ENCODE results near the gene ATP10A.

Gene ATP10A

DNA sequence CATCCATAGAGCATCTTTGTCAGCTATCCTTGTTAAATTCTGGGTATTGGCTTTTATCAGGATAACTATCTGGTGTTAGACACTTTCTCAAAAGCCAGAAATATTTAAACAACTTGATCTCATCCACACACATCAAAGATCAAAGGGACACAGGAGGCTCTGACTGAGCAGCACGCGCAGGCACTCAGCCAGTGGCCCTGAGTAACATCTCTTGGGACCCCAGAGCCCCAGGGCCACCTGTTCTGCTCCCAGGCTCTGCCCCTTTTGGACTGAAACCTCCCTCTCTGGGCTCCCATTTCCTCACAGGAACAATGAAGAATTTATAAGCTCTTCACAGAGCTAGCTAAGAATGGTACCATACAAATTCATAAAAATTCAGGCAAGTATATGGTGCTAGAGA, 16.1 kb downstream of the ATP10A start:
- DNase-seq (no peak), ATAC-seq (replicated peaks) (no peak)
- Mint-ChIP-seq H3K36me3 (ENCODE audit: insufficient read depth) (no peaks in the 10 kb centered on the region), H3K27me3 (no peaks in the 10 kb centered on the region), H3K4me3 (peak overlapping the region in 1 of 2 donors; percentile 56), H3K9me3 (no peaks in the 10 kb centered on the region), H3K27ac (peak overlapping the region; percentile 44 to 90), H3K4me1 (ENCODE audit: low read depth in 2 of 2) (peaks cover 44 to 49% of the 10 kb centered on the region in 2 donors)

DNA sequence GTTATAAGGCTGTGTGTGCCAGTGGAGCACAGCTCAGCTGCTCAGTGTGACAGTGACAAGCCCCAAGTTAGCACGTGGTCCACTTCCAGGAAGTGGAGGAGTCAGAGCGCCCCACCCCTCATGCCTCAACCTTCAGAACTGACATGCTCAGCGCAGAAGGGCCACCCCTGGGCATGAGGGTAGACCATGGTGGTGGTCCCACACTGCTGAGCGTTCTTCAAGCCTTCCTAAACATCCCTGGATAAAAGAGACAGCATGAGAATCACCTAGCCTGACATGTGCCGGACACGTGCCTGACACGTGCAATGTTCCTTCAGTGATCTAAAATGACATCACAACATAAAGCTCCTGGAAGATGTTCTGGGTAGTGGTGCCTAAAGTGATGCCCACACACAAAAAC, 16.8 kb downstream of the ATP10A start:
- peak; percentile 72 for ATAC-seq (replicated peaks)
- Mint-ChIP-seq H3K27ac (peak overlapping the region; percentile 72 to 90), H3K36me3 (ENCODE audit: insufficient read depth) (no peaks in the 10 kb centered on the region), H3K9me3 (no peaks in the 10 kb centered on the region), H3K27me3 (no peaks in the 10 kb centered on the region), H3K4me1 (ENCODE audit: low read depth in 2 of 2) (peaks cover 41 to 44% of the 10 kb centered on the region in 2 donors), H3K4me3 (peak overlapping the region; percentile 55 to 56)
- peak; percentile 24 to 42 (median 24) for DNase-seq

DNA sequence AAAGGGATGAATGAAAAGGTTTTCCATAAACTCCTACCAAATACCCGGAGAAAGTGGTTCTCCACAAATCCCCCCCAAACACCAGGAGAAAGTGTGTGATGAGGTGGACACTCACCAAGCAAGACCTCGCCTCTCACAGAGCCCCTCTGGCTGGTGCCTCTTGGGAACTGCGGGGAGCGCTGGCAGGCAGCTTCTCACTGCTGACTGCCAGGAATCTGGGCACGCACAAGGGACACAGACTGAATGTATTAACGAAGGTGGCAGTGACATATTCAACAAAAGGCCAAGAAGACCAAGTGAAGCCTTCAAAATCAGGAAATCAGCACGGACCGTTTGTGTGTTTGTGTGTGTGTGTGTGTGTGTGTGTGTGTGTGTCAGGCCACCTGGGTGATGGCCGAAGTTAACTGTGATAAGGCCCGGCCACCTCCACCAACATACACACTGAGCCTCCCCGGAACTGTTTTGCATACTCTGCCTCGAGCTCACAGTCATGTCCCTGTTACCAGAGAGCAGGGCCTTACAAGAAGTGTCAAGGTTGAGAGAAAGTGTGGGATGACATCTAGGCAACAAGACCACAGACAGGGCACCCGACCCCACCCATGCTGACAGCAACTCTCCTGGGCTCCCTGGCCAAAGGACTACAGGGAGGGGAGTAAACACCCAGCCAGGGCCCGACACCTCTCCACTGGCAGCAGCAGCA, 18.0 kb downstream of the ATP10A start:
- Mint-ChIP-seq H3K36me3 (ENCODE audit: insufficient read depth) (no peaks in the 10 kb centered on the region), H3K27me3 (no peaks in the 10 kb centered on the region), H3K4me1 (ENCODE audit: low read depth in 2 of 2) (peaks cover 35 to 37% of the 10 kb centered on the region in 2 donors)

DNA sequence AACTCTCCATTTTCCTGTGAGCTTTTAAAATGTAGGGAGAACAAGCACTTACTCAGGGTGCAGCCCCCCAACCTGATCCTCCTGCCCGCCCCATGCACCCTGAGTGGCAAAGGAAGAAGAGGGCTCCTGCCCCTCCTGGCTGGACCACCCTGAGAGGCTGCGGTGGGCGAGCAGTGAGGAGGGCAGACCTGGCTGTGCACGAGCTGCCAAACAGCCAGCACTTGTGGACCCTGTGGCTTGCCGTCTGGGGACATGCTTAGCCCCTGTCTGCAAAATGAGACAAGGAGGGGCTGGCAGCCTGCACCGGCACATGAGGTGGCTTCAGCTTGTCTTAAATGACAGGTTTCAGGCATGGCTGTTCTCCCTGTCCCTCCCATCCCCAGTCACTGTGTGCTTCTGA, 18.6 kb downstream of the ATP10A start:
- no peak for ATAC-seq (replicated peaks)
- Mint-ChIP-seq H3K27me3 (no peaks in the 10 kb centered on the region), H3K36me3 (ENCODE audit: insufficient read depth) (no peaks in the 10 kb centered on the region), H3K27ac (no peak overlapping the region), H3K4me3 (no peak overlapping the region), H3K4me1 (ENCODE audit: low read depth in 2 of 2) (peaks cover 31 to 33% of the 10 kb centered on the region in 2 donors), H3K9me3 (no peaks in the 10 kb centered on the region)
- no peak for DNase-seq

More for the DNA sequence above, 18.0 kb downstream of the ATP10A start:
- peak overlapping the region in 1 of 2 donors; percentile 55 for H3K4me3 Mint-ChIP-seq
- no peaks in the 10 kb centered on the region for H3K9me3 Mint-ChIP-seq
- ATAC-seq (replicated peaks) (no peak), DNase-seq (no peak)
- peak overlapping the region in 1 of 2 donors; percentile 90 for H3K27ac Mint-ChIP-seq

DNA sequence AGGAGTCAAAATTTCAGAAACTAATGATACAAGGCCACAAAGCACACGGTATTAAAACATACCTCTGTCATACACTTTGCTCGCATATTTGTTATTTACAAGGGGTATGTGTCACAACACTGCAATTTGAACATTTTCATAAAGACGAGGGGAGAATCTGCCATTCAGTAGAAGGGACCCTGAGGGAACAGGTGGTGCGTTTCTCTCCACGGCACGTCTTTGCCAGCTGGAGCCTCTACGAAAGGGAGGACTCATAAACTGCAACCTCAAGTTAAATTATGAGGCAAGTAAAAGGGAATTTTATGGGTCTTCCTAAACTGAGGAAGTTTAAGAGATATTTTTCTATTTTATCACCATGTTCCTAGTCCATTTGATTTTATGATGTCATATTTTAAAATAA, 19.1 kb downstream of the ATP10A start:
- Mint-ChIP-seq H3K4me1 (ENCODE audit: low read depth in 2 of 2) (peaks cover 30 to 33% of the 10 kb centered on the region in 2 donors), H3K36me3 (ENCODE audit: insufficient read depth) (no peaks in the 10 kb centered on the region), H3K9me3 (no peaks in the 10 kb centered on the region), H3K27me3 (no peaks in the 10 kb centered on the region), H3K27ac (peak overlapping the region in 1 of 2 donors; percentile 41), H3K4me3 (no peak overlapping the region)
- no peak for ATAC-seq (replicated peaks)
- no peak for DNase-seq

DNA sequence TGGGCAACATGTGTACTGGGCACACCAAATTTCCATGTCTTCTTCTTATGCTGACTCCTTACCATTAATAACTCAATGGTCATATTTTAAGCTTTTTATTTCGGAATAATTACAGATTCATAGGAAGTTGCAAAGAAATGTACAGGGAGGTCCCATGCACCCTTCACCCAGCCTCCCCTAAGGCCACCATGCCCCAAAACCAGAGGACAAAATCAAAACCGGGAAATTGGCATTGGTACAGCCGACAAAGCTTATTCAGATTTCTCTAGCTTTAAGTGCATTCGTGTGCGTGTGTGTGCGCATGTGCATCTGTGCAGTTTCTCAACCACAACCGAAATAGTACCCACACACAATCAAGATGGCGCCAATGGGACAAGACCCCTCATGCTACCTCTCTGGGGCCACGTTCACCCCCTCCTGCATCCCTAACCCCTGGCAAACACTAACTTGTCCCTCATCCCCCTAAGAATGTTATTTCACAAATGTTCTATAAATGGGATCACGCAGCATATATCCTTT, 23.4 kb downstream of the ATP10A start:
- no peak for DNase-seq
- Mint-ChIP-seq H3K4me3 (no peak overlapping the region), H3K36me3 (ENCODE audit: insufficient read depth) (peaks cover 4% of the 10 kb centered on the region), H3K9me3 (peaks cover 0 to 3% of the 10 kb centered on the region in 2 donors), H3K27ac (no peak overlapping the region), H3K4me1 (ENCODE audit: low read depth in 2 of 2) (peaks cover 18 to 19% of the 10 kb centered on the region in 2 donors), H3K27me3 (no peaks in the 10 kb centered on the region)
- no peak for ATAC-seq (replicated peaks)

DNA sequence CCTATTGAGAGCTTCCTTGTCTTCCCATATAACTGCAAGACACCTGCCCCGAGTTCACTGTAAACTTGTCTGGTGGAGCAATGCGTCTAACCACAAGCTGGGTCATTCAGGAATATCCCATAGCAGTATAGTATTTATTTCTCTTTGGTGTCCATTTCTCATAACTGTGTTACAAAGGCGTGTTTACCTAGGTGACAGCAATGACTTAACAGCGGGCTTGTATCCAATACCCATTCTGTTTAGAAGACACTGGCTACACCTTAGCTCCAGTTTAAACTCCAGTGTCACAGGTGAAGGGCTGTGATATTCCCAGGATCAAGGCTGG, 24.3 kb downstream of the ATP10A start:
- Mint-ChIP-seq H3K27ac (no peak overlapping the region), H3K4me3 (no peak overlapping the region), H3K27me3 (no peaks in the 10 kb centered on the region), H3K4me1 (ENCODE audit: low read depth in 2 of 2) (peaks cover 17 to 18% of the 10 kb centered on the region in 2 donors), H3K36me3 (ENCODE audit: insufficient read depth) (peaks cover 4% of the 10 kb centered on the region), H3K9me3 (peaks cover 0 to 3% of the 10 kb centered on the region in 2 donors)
- DNase-seq (no peak), ATAC-seq (replicated peaks) (no peak)

DNA sequence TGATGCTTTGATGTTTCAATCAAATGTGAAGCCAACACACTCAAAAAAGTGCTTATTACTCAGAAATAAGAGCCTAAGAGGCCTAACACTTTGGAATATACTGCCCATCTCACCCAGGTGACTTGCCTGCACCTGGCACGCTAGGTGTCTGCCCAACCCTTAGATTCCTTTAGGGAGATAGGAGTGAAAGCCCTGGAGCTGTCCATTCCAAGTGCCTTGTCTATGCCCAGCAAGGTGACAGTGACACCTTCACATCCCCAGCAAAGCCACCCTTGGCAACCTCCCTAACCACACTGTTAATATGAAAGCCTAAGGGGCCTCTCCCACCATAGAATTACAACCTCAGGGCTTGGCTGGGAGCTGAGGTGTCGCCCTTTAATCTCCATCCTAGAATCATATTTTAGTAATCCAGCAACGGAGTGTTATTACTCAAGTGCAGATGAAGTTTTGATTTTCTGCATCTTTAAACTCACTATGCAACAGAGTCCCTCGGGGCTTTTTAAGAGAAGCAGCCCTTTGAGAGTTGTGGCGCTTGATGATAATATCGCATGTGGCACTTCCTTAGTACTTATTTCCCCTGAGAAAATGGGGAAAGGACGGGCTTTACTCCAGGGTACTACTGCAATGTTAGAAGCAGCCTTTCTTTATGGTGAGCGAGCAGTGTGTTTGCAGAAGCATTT, 24.8 kb downstream of the ATP10A start:
- no peaks in the 10 kb centered on the region for H3K27me3 Mint-ChIP-seq
- peaks cover 14% of the 10 kb centered on the region in 2 donors for H3K4me1 Mint-ChIP-seq (ENCODE audit: low read depth in 2 of 2)
- ATAC-seq (replicated peaks) (no peak), DNase-seq (no peak)
- H3K36me3 Mint-ChIP-seq (ENCODE audit: insufficient read depth): peaks cover 4% of the 10 kb centered on the region
- no peak overlapping the region for H3K27ac Mint-ChIP-seq
- peaks cover 0 to 3% of the 10 kb centered on the region in 2 donors for H3K9me3 Mint-ChIP-seq
- no peak overlapping the region for H3K4me3 Mint-ChIP-seq

DNA sequence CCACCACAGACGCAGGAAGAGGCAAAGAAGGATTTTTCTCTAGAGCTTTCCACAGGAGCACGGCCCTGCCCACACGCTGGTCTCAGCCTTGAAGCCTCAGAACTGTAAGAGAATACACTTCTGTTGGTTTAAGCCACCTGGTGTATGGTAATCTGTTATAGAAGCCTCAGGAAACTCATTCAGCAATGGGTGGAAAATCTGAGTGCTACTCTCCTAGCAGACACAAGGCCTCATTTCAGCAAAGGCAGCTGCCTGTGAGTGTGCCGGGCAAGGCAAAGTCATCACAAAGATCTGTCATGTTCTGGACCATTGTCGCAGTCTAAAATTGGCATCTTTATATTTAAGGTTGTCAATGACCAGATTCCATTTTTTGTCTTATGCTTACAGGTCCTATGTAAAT, 31.0 kb downstream of the ATP10A start:
- no peak for DNase-seq
- no peak overlapping the region for H3K27ac Mint-ChIP-seq

DNA sequence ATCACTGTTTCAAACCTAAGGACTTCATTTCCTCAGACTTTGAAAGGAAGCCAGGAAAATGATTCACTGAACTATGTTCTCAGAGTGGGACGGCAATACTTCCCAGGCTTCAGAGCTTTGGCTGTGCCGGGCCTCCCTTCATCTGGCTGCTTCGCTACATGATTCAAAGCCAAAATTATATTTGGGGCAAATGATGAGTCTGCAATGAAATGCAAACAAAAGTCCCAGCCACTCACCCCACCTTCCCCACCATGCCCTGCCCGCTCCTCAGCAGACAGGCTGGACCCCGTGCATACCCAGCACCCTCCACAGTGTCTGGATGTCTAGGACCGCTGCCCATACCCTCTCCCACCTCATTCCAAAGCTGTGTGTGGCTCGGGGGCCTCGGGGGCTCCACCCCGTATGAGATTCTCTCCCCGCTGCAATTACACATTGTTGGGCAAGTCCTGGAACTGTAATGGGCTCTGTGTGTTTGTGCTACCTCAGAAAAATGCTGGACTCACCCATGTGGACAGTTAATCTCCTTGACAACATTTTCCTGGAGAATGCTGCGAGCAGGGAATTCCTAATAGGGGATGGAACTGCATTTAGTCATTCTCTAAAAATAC, 32.2 kb downstream of the ATP10A start:
- DNase-seq: no peak
- H3K27ac Mint-ChIP-seq: no peak overlapping the region
- peaks cover under 1% of the 10 kb centered on the region in 2 donors for H3K9me3 Mint-ChIP-seq
- no peak for ATAC-seq (replicated peaks)
- H3K27me3 Mint-ChIP-seq: no peaks in the 10 kb centered on the region
- peaks cover 11% of the 10 kb centered on the region in 2 donors for H3K4me1 Mint-ChIP-seq (ENCODE audit: low read depth in 2 of 2)
- no peak overlapping the region for H3K4me3 Mint-ChIP-seq
- H3K36me3 Mint-ChIP-seq (ENCODE audit: insufficient read depth): peaks cover 4% of the 10 kb centered on the region

More for the DNA sequence above, 31.0 kb downstream of the ATP10A start:
- no peak for ATAC-seq (replicated peaks)
- peaks cover 0 to 3% of the 10 kb centered on the region in 2 donors for H3K9me3 Mint-ChIP-seq
- no peak overlapping the region for H3K4me3 Mint-ChIP-seq
- peaks cover 7% of the 10 kb centered on the region for H3K36me3 Mint-ChIP-seq (ENCODE audit: insufficient read depth)
- H3K4me1 Mint-ChIP-seq (ENCODE audit: low read depth in 2 of 2): peaks cover 7 to 16% of the 10 kb centered on the region in 2 donors
- H3K27me3 Mint-ChIP-seq: no peaks in the 10 kb centered on the region

DNA sequence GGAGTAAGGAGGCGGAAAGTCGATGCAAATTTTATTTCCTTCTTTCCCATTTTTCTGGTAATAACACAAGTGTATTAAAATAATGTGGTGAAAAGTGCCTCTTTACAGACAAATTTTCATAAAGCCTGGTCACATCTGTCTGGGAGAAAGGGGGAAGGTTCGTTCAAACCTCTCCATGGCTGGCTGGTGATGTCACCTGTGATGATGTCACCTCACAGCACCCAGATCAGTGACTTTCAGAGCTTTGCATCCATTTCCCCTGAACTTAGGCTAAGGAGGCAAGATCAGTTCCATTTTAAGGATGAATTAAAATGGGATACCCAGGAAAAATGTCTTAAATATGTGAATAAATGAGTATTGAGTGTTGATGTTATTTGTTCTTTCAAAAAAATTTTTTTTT, 34.1 kb downstream of the ATP10A start:
- Mint-ChIP-seq H3K36me3 (ENCODE audit: insufficient read depth) (peaks cover 4% of the 10 kb centered on the region), H3K27me3 (no peaks in the 10 kb centered on the region), H3K4me1 (ENCODE audit: low read depth in 2 of 2) (peaks cover 11 to 13% of the 10 kb centered on the region in 2 donors), H3K27ac (no peak overlapping the region), H3K9me3 (peaks cover 2 to 11% of the 10 kb centered on the region in 2 donors), H3K4me3 (no peak overlapping the region)
- DNase-seq (no peak), ATAC-seq (replicated peaks) (no peak)

DNA sequence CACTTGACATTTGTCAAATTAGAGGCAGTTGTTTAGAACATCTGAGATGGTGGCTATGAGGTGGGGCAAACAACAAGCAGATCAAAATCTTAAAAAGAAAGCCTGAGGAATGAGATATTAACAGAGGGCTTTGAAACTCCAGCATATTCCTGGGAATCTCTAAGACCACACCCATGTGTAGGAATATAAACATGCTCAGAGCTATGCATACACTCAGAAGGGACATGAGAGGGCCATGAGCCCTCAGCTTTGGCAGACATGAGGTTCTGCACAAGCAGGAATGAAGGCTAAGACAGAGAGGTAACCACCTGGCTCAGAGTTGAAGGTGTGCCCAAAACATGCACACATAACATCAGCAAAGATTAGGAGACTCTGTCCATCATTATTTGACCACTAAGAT, 37.9 kb downstream of the ATP10A start:
- DNase-seq (no peak), ATAC-seq (replicated peaks) (no peak)
- Mint-ChIP-seq H3K36me3 (ENCODE audit: insufficient read depth) (peaks cover 2% of the 10 kb centered on the region), H3K27ac (no peak overlapping the region), H3K27me3 (no peaks in the 10 kb centered on the region), H3K4me3 (no peak overlapping the region), H3K4me1 (ENCODE audit: low read depth in 2 of 2) (peaks cover 8 to 10% of the 10 kb centered on the region in 2 donors), H3K9me3 (peaks cover 2 to 11% of the 10 kb centered on the region in 2 donors)

DNA sequence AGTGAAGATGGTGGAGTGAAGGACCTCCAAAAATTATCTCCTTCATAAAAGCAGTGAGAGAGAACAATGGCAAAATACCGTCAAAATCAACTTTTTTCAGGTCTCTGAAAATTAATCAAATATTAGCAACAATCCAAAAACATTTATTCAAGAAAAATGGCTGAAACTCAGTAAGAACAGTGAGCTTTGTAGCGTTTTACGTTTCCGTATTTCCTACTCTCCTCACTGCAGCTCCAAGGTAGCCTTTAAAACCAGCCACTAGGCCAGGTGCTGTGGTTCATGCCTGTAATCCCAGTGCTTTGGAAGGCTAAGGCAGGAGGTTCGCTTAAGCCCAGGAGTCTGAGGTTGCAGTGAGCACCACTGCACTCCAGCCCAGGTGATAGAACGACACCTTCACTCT, 38.5 kb downstream of the ATP10A start:
- Mint-ChIP-seq H3K9me3 (peaks cover 2 to 11% of the 10 kb centered on the region in 2 donors), H3K27ac (peak overlapping the region in 1 of 2 donors; percentile 41), H3K36me3 (ENCODE audit: insufficient read depth) (peaks cover 2% of the 10 kb centered on the region), H3K4me3 (no peak overlapping the region), H3K4me1 (ENCODE audit: low read depth in 2 of 2) (peaks cover 7 to 11% of the 10 kb centered on the region in 2 donors), H3K27me3 (no peaks in the 10 kb centered on the region)
- ATAC-seq (replicated peaks) (no peak), DNase-seq (no peak)

Data from effector memory CD8-positive, alpha-beta T cell (primary cell).